ENCODE results near the gene DIRAS1.
A peak's percentile ranks its signal among the peaks of the same experiment; 100 is the strongest.

DIRAS1 gene

DNA sequence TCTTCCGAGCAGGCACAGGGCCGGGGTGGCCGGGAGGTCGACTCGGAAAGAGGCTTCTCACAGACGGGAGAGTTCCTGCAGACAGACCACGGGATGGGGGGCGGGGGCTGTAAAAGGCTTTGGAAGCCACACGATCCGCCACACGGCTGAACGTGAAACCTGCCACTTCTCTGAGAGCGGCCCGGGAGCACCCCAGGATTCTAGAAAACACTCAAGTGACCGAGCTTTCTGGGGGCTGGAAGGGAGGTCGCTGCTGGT, 34.2 kb upstream of the DIRAS1 start:
- DNase-seq (ENCODE audit: low read depth in 2 of 2): no peak

DNA sequence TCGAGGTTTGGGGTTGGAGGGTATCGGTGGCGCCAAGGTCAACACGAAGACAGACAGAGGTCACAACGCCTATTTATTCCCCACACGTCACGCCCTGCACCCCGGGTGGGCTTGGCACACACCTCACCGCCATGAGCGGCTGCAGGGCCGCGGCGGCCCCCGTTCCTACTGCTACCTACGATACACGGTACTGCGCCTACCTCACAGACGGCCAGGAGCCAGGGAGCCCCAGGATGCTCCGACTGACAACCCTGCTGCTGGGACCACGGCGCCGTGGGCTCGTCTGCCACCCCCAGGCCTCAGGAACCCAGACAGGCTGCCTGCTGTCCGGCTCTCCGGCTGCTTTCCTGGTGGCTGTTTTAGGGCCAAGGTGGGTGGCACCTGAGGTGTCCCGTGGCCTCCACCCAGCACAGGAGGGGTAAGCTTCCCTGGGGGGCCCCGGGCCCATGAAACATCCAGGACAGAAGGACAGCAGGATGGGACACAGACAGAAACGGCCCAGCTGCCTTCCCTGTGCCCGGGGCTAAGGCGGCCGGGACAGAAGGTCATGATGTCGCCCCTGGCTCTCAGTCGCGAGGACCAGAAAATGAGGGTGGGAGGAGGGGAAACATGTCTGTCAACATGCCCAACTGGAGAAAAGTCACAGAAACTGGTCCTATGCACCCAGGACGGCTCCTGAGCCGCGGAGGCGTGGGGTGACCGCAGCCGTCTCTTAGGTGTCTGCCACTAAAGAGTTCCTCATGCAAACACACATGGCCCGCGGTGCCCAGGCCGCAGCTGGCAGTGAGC, 33.7 kb upstream of the DIRAS1 start:
- no peak for DNase-seq (ENCODE audit: low read depth in 2 of 2)

DNA sequence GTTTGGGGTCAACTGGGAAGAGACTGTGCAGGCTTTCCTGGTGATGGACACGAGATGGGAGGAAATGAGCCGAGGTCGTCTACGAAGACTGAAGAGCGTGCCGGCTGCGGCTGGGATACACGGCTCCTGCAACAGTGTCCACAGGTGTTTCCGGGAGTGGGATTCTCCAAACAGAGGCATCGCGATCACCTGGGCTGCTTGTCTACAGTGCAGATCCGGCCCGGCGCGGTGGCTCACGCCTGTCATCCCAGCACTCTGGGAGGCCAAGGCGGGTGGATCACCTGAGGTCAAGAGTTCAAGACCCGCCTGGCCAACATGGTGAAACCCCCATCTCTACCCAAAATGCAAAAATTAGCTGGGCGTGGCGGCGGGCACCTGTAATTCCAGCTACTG, 30.3 kb upstream of the DIRAS1 start:
- DNase-seq (ENCODE audit: low read depth in 2 of 2): no peak

DNA sequence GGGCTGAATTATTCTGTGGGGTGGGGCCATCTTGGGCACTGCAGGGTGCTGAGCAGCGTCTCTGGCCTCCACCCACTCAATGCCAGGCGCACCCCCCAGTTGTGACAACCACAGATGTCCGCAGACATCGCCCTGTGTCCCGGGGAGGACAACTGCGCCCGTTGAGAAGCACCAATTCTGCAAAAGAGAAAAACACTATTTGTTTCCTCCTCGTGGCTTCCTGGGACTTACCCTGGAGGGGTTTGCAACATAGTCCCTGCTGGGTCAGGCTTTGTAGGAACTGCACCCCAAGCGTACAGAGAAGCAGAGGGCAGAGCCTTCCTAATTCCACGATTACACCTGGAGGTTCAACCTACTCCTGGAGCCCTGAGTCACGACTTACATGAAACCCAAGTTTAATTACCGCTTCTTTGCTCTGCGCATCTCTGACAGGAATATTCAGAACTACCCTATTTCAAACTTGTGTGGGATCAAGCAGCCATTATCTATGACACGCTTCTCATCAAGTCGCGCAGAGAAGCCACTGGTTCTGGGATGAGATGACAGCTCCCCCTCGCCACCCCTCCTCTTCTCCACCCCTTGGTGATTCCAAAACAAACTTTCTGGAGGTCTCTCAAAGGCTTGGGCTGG, 29.8 kb upstream of the DIRAS1 start:
- DNase-seq (ENCODE audit: low read depth in 2 of 2): no peak

DNA sequence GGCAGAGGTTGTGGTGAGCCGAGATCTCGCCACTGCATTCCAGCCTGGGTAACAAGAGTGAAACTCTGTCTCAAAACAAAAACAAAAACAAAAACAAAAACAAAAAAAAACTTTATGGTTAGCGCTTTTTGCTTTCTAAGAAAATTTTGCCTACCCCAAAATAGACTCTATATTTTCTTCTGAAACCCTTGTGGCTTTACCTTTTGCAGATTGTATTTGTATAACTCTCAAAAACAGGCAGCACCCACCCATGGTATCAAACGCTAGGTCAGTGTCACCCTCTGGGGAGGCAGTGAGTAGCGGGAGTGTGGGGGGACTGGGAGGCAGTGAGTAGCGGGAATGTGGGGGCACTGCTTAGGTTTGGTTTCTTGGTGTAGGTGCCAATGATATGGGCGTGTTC, 26.2 kb upstream of the DIRAS1 start:
- no peak for DNase-seq (ENCODE audit: low read depth in 2 of 2)

DNA sequence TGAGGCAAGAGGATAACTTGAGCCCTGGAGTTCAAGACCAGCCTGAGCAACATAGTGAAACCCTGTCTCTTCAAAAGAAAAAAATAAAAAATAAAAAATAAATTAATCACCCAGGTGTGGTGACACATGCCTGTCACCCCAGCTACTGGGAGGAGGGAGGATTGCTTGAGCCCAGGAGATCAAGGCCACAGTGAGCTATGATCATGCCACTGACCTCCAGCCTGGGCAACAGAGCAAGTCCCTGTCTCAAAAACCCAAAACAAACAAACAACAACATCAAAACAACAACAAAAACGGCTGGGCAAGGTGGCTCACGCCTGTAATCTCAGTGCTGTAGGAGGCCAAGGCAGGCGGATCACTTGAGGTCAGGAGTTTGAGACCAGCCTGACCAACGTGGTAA, 22.9 kb upstream of the DIRAS1 start:
- DNase-seq (ENCODE audit: low read depth in 2 of 2): no peak

DNA sequence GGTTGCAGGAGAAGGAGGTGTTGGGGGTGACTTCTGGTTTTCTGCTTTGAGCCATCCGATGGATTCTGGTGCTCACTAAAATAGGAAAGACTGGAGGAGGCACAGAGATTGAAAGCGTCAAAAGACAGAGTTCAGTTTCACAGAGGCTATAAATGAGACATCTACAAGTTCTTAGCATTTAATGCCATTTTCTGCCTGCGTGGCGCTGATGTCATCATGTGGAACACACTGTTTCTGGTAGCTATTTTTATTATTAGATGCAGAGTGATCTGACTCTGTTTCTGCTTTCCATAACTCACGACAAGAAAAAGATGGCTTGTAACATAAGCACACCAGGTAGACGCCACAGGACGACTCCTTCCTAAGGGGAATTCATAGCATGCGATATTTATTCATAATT, 21.9 kb upstream of the DIRAS1 start:
- no peak for DNase-seq (ENCODE audit: low read depth in 2 of 2)

DNA sequence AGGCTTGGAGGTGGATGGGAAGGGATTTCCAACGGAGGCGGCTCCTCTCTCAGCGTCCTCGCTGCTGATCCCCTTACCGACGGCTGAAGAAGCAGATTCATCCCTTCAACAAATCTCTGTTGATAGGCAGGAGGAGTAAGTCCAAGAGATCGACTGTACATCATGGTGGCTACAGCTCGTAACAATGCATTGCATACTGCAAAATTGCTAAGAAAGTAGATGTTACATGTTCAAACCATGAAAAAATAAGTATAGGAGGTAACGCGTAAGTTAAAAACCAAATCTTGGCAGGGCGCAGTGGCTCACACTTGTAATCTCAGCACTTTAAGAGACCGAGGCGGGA, 19.1 kb upstream of the DIRAS1 start:
- no peak for DNase-seq (ENCODE audit: low read depth in 2 of 2)

DNA sequence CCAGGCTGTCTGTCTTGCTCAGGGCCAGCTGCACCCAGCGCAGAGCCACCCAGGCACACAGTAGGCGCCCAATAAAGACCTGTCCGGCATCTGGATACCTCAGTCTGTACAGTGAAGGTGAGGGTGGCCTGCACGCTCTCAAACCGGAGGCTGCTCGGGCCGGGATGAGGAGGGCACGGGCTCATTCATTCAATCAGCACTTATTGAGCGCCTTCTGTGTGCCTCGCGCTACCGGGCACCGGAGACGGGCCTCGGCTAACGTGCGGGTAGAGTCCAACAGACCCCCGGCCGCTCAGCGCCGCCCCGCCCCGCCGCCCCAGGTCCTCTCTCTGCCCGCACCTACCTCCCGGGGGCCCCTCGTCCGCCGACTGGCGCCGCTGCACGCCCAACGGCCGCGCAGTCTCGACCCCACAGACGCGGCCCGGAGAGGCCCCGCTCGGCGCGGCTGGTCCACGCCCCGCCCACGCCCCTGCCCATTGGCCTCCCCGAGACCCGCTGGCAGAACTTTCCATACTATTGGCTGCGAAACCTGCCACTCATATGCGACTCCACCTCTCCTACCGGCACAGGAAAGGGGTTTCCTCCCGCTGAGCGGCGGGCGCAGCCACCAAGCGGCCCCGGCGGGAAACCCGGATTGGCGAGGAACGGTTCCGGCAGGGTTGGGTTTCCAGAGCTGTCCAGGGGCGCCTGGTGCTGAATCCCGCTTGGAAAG, 18.6 kb upstream of the DIRAS1 start, which contains the start of gene SLC39A3:
Gene SLC39A3, minus strand, starts transcription at position 416 of the 712 bp plus-strand sequence. CDS start 2,760 bp downstream, outside the sequence.
- peak; percentile 99 for DNase-seq (ENCODE audit: low read depth in 2 of 2)

DNA sequence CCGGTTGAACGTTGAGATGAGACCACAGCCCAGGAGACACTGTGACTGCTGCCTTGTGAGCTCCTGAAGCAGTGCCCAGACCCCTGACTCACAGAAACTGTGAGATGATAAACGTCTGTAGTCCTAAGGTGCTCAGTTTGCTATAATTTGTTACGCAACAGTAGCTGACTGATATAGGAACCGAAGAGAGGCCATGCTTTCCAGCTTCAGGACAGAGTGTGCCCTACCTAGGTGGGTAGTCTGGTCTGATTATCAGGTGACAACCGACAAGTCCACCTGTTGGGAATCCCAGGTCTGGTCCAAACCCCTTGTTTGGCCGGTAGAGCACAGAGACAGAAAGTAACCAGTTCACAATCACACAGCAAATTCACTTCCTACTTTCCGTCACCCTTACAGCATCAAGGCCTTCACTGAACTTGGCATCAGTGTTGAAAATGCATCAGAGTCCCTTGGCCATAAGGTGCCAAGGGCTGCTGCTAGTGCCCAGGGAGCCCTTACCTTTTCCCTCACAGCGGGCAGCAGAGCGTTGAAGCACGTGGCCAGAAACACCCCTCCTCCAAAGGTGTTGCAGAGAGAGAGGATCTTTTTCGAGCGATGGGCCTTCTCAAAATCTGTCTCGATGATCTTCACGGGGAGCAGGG, 15.5 kb upstream of the DIRAS1 start:
- no peak for DNase-seq (ENCODE audit: low read depth in 2 of 2)

DNA sequence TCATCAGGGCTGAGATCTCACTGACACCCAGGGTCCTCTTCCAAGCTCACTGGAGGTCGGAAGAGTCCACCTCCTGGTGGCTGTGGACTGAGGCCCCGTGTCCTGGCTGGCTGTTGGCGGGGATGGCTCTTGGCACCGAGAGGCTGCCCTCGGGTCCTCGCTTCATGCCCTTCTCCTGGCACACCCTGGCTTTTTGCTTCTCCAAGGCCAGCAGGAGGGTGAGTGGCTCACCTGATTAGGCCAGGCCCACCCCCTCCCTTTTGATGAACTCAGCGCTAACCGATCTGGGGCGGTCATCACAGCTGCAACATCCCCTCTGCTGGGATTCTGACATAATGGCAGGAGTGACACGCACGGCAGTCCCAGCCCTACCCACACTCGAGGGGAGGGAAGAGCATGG, 14.2 kb upstream of the DIRAS1 start:
- DNase-seq (ENCODE audit: low read depth in 2 of 2): no peak

DNA sequence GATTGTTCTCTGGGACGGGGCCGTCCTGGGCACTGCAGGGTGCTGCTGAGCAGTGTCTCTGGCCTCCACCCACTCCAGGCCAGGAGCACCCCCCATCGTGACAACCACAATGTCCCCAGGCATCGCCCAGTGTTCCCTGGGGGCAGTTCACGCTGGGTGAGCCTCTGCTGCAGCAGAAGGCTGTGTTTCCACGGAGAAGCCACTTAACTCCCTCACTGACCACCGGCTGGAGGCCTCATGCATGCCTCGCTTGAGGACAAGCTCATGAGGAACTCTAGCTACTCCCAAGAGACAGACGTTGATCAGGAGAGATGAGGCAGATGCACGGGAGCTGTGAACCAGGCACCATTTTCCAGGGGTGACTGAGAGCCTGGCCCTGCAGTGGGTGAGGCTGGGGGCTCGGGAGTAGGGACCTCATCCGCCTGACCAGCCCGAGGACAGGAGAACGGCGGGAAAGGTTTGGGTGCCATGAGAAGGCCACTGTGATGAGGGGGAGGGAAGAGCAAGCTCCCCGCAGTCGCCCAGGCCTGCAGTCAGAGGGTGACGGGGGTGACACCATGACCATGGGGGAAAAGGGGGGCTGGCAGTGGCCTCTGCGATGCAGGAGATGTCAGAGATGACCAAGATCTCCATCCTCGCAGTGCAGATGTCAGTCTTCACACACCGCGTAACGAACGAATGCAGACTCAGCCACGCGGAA, 13.6 kb upstream of the DIRAS1 start:
- no peak for DNase-seq (ENCODE audit: low read depth in 2 of 2)

DNA sequence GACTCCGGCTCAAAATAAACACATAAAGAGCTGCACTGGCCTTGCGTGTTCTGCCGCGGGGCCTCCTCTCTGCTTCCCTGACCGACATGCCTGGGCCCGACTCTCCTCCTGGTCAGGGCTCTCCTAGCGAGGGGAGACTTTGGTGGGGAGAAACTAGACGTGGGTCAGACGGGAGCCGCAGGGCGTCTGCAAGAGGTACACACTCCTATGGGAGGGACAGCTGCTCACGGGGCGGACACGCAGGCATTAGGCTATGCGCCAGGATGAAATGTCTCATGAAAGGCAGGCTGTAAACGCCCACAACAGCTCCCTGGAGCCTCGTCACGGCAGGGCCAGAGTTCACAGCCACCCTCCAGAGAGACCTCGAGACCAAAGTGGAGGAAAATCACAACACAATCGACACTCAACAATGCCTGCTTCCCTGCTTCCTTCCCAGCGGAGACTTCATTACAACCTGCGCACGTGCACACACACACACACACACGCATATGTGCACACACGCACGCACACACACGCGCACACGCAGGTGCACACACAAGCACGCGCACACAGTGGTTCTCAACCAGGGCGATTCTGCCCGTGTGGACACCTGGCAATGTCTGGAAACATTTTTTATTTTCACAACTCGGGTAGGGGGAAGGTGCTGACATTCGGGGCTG, 12.9 kb upstream of the DIRAS1 start:
- no peak for DNase-seq (ENCODE audit: low read depth in 2 of 2)

DNA sequence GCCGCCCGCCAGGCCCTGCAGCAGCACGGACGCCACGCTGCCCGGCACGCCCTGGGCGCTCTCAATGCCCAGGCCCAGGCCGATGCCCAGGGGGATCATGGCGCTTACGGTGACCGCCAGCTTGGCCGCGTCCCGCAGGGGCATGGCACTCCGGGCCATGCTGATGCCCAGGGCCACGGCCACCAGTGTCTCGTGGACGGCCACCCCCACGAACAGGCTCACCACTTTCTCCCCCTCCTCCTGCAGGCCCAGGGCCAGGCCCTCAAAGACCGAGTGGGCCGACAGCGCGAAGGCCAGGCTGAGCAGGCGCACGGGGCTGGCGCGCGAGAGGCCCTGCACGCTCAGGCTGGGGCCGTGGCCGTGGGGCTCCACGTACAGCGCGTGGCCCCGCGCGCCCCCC, 11.7 kb upstream of the DIRAS1 start:
- no peak for DNase-seq (ENCODE audit: low read depth in 2 of 2)

DNA sequence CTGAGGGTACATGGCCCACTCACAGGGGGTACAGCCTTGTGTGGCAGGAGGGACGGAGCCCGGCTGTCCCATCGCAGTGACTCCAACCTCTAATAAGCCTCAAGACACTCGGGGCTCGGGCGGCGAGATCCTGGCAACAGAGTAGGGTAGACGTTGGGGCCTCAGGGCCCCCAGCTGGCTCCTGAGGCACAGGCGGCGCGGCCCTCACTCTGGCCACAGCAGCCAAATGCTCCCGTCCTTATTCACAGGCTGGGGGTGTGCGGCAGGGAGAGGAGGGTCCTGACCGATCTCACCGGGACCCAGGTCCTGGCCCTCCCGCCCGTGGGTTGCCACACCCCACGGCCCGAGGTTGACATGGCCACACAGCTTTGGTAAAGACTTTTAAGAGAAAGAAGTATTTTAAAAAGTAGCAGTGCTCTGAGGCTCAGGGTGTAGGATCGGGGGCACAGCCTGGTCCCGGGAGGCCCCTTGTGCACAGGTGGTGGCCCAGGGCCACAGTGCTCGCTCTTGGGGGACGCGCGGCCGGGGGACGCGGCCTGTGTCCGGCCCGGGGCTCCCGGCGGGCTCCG, 11.1 kb upstream of the DIRAS1 start:
- no peak for DNase-seq (ENCODE audit: low read depth in 2 of 2)

DNA sequence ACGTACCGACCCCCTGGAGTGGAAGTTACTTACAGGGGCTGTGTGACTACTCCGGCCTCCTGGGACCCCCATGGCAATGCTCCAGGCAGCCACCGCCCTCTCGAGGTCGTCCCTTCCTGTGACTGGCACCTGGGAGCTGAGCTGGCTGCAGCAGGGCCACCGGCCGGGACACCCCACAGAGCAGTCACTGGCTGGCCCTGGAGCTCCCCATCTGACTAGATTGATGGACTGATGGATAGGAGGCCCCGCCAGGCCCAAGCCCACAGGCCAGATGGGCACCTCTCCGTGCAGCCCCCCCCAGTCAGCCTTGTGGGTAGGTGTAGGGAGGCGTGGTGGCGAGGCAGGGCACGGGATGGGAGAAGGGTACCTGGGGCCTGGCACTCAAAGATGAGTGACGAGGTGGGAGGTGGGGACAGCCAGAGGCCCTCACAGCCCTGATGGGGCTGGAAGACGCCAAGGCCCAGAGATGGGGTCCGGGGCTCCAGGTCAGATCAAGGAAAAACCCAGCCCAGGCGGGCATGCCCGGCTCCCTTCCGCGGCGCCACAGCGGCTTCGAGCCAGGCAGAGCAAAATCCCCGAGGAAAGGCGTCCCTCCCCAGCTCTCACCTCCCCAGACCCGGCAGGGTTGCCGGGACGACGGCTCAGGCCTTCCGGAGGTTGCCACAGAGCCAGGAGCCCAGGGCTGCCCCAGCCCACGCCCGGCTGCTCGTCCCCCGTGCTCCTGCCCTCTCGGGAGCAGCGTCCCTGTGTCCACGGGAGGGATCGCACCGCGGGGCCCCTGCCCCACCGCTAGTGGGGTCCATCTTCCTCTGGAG, 10.2 kb upstream of the DIRAS1 start:
- DNase-seq (ENCODE audit: low read depth in 2 of 2): no peak

DNA sequence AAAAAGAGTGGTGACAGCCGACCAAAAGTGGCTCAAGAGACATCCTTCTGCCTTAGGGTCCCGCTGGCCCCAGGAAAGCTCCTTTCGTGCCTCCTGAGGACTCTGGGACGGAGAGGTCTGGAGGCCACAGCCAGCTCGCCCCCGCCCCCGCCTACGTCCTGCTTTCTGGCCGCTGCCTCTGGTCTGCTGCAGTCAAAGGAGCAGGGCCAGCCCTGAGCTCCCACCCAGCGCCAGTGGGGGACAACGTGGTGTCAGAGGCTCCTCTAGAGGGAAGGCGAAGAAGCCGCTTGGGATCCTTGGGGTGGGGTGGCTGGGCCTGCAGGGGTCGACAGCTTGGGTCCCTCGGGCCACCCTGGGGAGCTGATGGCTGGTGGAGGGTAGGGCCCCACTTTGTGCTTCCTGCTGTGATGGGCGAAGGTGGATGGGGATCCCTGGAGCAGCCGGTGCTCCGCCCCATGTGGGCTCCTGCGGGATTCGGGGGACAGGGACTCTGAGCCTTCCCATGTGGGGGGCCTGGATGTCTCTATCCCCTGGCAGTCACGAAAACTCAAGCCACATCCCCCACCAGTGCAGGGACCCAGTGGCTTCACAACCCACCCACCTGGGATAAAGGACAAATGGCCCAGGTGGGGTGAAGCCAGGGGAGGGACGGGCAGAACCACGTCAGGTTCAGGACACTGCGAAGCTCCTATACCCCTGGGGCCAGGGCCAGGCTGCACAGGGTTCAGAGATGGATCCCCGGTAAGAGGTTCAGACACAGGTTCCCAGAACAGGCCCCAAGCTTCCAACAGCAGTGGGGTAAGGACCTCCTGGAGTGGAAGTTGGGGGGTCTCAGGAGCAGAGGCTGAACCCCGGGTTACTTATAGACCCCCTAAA, 9.0 kb upstream of the DIRAS1 start:
- no peak for DNase-seq (ENCODE audit: low read depth in 2 of 2)

DNA sequence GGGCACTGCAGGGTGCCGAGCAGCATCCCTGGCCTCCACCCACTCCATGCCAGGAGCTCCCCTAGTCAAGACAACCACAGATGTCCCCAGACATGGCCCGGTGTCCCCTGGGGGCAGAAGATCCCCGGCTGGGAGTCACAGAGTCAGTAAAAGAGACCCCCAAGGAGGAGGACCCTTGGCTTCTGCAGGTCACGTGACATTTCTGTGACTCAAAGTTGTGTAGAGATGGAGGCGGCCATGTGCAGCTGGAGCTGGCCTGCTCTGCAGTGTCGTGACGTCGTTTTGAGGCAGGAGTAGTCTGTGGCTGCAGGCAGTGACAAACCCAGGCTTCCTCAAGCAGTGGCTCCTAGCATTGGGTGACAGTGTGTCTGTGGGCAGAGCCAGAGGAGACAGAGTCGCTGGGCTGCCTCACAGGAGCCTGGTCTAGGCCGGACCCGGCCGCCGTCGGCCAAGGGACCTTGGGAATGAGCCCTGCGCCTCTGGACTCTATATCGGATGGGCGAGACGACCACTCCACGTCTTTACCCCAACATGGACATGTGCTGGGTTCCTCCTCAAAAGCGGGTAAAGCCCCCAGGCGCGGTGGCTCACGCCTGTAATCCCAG, 7.7 kb upstream of the DIRAS1 start:
- no peak for DNase-seq (ENCODE audit: low read depth in 2 of 2)

DNA sequence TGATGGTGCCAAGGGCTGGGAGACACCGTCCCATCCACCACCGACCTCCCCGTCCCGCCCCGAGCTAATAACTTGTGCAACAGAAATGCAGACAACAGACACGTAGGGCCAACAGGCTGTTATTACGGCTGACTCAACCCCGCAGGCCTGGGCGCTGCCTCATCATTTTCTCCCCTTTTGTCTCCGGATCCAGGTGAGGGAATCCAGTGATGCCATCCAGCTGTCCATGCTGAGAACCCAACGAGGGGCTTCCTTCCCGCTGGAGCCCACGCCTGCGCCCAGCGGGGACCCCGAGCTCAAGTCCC, 6.4 kb upstream of the DIRAS1 start:
- DNase-seq (ENCODE audit: low read depth in 2 of 2): no peak

Data from stimulated activated CD4-positive, alpha-beta T cell treated with anti-CD3 and anti-CD28 coated beads, Interleukin-1b, Interleukin-23, amount 100 ng/mL, for 1 hour (primary cell).